Astrocyte of the hippocampus (primary cell): ENCODE data around the gene OTUD5.
A peak's percentile ranks its signal among the peaks of the same experiment; 100 is the strongest.

Experiments used
- DNase-seq: peaks from one replicate; pipeline ENCODE4 v3.0.0; 2011; ENCODE audit warnings: low read depth, low spot score

OTUD5 gene

DNA sequence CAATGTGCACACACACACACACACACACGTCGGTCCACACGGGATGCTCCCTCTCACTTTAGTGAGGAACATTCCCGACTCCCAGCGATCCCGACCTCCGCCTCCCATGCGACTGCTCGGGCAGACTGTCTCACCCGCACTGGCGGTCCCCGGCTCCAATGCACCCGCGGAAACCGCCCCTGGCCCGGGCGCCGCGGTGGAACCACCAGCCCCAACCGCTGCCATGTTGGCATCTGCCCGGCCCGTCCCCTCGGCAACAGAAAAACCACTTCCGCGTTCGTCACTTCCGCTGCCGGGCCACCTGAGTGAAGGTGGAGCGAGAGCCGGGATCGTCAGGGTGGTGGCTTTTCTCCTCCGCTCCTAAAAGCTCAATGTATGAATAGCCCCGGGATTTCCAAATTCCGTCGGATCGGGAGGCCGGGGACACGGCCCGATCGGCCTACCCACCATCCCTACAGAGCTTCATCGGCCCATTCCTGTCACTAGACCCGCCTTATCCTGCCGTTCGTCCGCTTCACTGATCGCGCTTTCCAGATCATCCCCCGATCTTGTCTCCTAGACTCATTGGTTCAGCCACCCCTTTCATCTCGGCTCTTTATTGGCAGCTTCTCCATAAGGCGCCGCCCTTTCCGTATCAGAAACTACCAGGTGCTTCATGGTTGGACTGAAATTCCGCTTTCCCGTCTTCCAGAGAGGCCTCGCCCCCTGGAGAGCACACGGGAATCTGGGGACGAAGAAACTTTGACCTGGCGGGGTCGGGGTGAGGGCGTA is 45.8 kb downstream of the OTUD5 start, which contains the start of gene SLC35A2:
Gene SLC35A2, minus strand, starts transcription at position 235 of the 771 bp plus-strand sequence. Its CDS starts 10 bp downstream, at position 225.
- peak; percentile 86 for DNase-seq

DNA sequence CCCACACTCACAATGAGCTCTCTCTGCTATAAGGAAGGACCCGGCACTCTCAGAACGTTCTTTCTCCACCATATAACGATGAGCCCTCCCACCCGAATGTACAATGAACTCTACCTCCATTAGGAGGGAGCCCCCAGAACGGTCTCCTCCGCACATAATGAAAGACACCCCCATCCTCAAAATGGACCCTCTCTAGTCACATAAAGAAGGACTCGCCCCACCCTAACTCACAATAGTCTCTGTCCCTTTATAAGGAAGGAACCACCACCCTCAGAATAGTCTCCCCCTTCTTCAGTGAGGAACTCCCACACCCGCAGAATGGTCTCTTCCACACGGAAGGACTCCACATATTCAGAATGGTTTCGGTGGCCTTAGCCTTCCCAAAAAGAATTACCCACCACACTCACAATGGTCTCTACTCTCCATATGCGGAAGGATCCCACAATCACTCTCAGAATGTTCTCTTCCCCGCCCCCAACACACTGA is 46.4 kb downstream of the OTUD5 start:
- DNase-seq = no peak

DNA sequence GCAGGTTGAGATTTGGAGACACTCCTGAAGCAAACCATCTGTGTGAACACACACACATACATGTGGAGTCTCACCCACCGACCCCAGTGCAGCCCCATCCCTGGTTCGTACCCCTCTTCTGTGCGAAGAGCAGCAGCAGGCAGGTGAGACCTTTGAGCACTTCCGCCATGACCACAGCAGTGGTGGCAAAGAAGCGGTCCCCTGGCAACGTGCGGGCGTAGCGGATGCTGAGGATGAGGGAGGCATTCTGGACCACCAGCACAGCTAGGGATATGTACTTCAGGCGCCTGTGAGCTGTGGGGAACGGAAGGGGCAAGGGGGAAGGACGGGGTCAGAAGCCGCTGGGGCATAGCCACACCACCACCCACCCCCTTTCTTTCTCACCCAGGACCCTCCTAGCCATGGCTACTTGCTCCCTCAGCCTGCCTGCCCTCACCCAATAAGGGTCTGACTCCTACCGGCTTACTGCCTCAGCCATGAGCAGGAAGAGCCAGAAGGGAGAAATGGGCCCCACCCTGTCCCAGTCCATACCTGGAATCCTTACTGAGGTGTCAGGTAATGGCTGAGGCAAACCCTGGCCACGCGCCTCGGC is 47.6 kb downstream of the OTUD5 start:
- no peak for DNase-seq

DNA sequence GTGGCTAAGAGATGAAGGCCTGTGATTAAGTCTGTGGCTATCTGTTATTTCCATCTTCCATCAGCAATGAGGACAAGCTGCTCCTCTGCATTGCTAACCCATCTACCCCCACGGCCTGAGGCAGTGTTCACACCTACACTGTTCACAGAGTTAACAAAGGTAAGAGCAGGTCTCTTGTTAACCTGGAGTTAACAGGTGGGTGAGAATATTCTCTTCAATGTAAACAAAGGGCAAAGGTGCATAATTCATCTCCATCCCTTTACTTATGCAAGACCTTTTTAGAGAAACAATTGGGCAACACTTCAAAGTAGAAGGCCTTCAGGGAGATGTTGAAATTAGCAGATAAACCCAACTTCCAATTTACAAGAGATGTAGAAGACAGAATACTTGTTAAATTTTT is 48.8 kb downstream of the OTUD5 start:
- DNase-seq = no peak

DNA sequence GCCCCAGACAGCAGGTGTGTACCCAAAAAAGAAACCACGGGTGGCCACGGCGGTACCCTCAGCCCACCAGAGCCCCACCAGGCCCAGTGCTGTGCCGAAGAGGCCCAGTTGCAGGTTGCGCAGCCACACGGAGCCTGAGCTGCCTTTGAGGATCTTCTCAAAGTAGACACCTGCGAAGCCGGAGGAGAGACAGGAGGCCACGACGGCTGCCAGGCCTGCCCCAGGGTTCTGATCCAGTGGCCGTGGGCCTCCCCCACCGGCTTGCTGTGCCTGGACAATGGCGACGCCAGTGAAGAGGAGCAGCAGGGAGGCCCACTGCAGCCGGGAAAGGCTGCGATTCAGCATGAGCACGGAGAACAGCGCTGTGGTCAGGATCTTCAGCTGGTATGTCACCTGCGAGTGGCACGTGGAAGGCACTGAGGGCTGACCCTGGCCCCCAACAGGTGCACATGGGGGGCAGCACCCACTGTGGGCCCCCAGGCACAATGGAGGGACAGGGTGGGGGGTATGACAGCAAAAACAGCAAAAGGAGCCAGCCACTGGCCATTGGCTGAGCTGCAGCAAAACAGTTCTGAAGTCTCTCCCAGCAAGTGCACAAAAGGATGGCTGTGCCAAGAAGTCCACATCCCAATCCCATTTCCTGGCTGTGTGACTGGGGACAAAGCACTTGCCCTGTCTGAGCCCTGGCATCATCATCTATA is 52.2 kb downstream of the OTUD5 start:
- no peak for DNase-seq

DNA sequence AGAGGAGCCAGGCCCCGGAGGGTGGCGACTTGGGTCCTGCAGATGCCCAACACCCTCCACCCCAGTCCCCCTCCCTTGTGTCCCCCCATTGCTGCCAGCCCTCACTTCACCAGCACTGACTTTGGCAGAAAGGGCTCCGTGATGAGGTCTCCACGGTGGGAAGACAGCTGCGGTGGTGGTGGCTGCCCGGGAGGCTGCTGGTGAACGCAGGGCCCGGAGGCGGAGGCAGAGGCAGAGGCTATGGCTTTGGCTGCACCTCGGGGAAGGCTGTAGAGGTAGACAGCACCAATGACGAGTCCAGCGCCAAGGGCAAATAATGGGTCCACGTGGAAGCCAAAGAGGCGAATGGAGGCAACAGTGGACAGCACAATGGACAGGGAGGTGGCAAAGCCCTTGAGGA is 52.8 kb downstream of the OTUD5 start:
- no peak for DNase-seq

DNA sequence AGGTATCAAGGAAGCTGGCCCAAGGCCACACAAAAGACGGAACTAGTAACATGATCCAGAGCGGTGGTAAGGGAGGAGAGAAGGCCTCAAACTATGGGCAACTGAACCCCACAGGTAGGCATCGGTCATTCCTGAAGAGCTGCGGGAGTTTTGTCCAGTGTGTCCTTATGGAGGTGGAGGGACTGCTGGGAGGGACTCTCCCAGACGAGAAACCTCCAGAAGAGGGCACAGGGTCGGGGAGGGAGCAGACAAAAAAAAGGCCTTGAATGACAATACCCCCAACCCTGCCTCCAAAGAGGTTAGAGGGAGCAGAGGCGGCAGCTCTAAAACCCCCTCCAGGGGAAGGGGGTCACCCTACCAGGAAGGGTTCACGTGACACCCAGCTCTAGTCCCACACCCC is 53.2 kb downstream of the OTUD5 start:
- no peak for DNase-seq

DNA sequence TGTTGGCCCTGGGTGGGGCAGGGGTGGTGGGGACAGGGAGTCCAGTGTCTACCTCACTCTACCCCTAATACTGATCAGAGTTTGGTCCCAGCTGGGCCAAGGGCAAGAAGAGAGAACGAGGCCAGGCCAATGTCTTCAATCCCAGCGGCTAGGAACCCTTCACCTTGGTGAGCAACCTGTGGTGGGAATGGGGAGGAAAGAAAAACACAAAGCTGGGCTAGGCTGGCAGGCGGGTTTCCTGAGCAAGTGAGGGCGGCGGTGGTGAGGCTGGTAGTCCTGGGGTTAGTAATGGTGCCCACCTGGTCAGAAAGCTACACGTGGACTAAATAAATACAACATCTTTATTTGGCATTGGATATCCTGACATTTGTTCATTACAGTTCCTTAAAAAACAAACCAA is 54.1 kb downstream of the OTUD5 start:
- DNase-seq = no peak

DNA sequence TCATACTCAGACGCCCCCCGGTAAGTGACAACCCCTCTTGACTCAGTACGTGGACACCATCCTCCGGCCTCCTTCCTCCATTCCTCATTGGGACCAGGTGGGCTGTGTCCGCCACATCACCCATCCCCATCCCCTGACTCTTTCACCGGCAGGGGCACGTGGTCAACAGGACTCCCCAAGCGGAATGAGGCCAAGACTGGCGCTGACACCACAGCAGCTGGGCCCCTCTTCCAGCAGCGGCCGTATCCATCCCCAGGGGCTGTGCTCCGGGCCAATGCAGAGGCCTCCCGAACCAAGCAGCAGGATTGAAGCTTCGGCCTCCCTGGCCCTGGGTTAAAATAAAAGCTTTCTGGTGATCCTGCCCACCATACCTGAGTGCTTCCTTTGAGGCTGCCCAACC is 54.6 kb downstream of the OTUD5 start:
- no peak for DNase-seq

DNA sequence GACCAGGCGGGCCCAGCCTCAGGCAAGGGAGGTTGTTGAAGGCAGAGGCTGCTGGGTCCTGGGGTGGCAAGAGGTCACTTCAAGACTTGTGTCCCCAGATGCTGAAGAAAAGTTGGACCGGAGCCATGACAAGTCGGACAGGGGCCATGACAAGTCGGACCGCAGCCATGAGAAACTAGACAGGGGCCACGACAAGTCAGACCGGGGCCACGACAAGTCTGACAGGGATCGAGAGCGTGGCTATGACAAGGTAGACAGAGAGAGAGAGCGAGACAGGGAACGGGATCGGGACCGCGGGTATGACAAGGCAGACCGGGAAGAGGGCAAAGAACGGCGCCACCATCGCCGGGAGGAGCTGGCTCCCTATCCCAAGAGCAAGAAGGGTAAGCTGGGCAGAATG is 55.3 kb downstream of the OTUD5 start:
- DNase-seq = no peak

DNA sequence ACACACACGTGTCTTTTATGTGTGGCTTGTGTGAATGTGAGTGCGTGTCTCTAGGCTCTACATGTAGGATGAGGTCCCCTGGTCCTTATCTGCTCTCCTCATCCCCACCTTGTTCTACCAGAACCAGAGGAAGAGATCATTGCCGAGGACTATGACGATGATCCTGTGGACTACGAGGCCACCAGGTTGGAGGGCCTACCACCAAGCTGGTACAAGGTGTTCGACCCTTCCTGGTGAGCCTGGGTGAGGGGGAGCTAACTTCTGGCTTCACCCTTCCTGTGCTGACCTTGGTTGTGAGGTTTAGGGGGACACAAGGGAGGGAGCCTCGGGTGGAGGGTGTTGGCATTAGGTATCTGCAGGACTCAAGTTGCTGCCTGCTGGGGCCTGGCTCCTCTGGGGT is 56.3 kb downstream of the OTUD5 start:
- DNase-seq = no peak

DNA sequence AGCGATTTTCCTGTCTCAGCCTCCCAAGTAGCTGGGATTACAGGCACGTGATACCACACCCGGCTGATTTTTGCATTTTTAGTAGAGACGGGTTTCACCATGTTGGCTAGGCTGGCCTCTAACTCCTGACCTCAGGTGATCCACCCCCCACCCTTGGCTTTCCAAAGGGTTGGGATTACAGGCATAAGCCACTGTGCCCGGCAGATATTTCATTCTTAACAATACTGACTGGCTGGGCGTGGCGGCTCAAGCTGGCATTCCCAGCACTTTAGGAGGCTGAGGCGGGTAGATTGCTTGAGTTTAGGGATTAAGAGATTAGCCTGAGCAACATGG is 58.4 kb downstream of the OTUD5 start:
- DNase-seq = no peak

DNA sequence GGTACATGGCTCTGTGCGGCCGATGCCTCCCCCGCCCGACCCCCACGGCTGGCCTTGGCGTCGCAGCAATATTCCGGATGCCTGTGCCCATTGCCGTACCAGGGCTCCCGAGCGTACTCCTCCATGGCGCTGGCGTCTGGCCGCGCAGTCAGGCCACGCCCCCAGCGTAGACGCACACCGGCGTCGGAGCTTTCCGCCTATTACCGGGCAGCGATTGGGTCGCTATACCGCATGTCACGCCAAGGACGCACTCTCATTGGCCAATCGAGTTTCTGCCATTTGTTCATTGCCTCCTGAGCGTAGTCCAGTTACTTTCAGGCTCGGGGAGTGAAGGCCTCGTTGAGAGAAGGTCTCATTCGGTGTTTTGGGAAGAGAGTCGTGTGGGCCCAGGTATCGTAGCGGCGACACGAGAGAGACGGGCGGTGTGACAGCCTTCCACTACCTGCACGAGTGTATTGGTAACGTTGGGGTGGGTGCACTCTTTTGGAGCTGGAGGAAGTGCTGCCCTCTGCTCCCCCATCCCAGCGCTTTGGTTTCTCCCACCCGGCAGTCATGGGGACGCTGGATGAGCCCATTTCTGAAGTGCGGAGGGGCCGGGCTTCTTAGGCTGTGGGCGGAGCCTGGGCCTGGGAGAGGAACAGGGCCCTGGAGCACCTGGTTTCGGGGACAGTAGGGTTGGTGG is 59.6 kb downstream of the OTUD5 start, which contains the start of the genes PQBP1 and TIMM17B:
Gene PQBP1, plus strand, starts transcription at position 306 of the 682 bp plus-strand sequence. CDS start 580 bp downstream, outside the sequence.
Gene TIMM17B, minus strand, starts transcription at position 144 of the 682 bp plus-strand sequence. Its CDS starts 19 bp downstream, at position 125.
- DNase-seq = peak; percentile 96

DNA sequence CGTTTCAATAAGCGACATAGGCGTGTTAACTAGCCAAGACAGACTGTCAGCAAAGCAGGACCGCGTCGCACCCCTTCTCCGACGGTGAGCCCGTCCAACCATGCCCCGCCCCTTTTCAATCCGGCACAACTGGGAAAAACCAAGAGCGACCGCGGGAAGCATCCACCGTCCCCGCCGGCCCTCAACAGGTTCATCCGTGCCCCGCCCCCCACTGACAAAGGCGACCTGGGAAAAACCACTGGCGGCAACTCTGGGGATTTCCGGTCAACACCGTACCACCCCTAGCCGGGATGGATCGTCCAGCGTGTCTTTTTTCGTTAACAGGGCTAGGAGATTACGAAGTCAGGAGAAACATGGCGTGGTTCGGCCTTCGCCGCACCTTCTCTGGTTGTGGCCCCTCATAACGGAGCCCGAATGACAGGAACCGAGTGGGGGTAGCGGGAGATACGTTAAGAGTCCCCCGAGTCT is 60.2 kb downstream of the OTUD5 start:
- peak; percentile 85 for DNase-seq

DNA sequence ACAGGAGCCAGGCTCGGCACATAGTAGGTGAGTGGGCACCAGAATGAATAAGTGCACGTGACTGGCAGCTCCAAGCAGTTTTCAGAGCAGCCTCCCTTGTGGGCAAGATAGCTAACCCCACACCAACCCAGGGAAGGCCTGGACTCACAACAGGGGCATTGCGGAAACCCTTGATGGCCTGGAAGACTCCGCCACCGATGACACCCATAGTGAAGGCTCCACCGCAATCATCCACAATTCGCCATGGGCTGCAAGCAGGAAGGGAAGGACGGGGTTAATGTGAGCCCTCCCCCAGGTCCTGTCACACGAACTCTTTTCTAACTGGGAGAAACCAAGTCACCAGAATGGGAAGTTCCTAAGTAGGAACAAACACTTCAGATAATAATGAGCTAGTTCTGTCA is 60.8 kb downstream of the OTUD5 start:
- peak; percentile 32 for DNase-seq

DNA sequence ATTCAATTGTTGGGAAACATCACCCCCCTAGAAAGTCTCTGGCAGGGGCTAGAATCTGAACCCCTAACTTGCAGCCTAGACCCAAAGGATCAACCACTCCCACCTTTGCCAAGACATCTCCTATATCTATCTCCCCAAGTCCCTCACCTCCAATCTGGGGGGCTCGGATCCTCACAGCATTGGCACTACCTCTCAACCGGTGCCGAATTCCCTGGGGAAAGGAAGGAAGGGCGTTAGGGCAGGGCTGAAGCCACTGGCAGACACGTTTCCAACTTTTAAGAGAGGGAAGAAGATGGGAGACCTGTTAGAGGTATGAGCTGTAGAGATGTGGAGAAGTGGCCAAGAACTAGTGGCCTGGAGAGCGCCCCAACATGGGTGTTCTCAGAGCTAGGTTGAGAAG is 62.5 kb downstream of the OTUD5 start:
- no peak for DNase-seq

DNA sequence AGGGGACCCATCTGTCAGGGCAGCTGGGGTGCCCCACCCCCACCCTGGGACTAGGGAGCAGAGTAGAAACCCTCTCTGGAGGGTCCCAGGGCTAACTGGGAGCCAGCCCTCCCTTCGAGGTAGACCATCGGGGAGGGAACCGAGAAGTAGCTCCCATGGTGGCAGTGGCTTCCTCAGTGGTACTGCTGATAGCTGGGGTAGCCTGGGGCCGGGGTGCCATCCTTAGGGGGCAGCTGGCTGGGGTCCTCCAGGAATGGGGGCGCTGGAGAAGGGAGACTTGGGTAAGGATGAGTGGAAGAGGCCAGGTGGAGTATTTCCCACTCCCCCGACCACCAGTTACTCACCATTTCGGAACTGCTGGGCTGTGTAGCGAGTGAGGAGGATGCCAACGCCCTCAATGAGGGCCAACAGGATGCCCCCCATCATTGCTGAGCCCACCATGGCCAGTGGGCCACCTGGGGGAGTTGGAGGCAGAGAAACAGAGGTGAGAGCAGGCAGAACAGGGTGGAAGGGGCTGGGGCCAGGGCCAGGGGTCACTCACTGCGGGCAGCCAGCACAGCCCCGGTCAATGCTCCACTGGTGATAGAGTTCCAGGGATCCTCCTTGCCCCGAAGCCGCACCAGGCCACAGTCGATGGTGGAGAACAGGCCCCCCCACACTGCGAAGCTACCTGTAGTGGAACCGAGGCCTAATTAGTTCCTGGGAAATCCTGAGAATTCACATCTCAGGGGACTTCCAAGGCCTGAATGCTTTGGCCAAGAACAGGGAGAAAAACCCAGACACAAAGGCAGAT is 63.7 kb downstream of the OTUD5 start:
- DNase-seq = no peak

DNA sequence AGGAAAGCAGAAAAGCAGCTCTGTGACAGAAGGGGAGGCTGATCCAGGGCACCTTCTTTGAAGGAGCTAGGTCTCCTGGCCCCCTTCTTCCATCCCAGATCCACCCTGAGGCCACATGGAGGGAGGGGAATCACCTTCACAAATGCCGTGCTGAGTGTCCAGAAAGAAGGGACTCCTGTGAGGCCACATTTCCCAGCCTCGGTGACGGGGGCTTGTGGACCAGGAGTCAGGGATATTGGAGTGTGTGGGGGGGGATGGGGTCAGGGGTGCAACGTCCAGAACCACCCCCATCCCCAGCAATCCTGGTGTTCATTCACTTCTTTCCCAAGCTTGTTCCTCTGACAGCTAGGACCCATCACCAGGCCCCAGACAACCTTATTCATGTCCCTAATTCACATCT is 64.5 kb downstream of the OTUD5 start:
- DNase-seq = no peak

DNA sequence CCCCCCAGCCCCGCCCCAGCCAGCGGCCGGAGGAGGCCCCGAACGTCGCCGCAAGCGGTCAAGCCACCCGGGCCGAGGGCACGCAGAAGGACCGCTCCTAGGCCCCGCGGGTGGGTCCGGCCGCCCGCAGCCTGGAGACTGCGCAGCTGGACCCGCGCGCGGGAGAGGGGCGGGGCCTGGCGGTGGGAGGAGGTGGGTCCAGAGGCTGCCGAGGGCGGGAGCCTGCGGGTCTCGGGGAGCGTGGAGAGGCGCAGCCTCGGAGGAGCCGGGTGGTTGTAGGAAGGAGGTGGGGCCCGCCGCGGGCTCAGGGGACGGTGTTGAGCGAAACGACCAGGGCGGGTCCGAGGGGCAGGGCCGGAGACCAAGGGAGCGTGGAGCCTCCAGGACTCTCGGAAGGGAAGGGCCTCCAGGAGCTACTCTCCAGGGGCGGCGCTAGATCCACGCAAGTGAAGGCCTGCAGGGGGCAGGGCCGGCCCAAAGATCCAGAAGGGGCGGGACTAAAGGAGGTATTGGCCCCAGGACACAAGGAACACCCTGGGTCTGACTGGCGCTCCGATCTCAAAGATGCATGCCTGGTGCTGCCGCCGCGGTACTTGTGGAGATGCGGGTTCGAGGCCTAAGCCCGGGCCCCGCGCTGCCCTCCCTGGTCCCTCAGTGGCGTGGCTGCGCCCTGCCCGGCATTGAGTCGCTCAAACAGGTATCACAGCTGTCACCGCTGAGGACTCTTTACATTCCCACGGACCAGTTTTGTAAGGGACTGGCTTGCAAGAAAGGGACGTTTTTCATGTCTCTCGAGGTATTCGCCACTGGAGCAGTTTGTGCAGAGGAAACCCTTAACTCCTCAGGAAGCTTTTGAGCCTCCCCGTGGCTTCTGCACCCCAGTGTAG is 65.8 kb downstream of the OTUD5 start:
- peak; percentile 90 for DNase-seq

DNA sequence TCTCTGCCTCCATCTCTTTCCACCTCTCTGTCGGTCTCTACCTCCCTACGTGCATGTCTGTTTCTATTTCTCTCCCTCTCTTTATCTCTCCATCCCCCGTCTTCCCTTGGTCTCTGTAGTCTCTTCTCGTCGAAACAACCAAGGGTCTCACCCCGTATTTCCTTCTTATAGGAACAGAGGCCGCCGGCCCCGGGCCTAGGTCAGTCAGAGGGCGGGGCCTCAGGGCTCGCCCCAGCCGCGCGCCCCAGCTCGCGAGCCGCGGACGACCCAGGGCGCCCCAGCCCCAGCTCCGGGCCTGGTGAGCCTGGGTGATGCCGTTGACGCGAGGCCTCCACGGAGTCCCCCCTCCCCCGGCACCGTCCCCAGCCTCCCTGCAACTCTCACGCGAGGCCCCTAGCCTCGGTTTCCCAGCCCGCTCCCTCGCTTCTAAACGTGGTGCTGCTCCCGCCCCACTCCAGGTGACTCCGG is 66.4 kb downstream of the OTUD5 start:
- DNase-seq = no peak
